GM19463 (cell line): ENCODE data around the gene PPARA.

Experiments used
- ATAC-seq: cut with Tn5 transposase; IDR thresholded peaks from one replicate; pipeline ENCODE4 v1.9.1; 2021; ENCODE audit warnings: mild to moderate bottlenecking, moderate library complexity; ENCODE audit not compliant: unreplicated experiment

The PPARA gene

DNA sequence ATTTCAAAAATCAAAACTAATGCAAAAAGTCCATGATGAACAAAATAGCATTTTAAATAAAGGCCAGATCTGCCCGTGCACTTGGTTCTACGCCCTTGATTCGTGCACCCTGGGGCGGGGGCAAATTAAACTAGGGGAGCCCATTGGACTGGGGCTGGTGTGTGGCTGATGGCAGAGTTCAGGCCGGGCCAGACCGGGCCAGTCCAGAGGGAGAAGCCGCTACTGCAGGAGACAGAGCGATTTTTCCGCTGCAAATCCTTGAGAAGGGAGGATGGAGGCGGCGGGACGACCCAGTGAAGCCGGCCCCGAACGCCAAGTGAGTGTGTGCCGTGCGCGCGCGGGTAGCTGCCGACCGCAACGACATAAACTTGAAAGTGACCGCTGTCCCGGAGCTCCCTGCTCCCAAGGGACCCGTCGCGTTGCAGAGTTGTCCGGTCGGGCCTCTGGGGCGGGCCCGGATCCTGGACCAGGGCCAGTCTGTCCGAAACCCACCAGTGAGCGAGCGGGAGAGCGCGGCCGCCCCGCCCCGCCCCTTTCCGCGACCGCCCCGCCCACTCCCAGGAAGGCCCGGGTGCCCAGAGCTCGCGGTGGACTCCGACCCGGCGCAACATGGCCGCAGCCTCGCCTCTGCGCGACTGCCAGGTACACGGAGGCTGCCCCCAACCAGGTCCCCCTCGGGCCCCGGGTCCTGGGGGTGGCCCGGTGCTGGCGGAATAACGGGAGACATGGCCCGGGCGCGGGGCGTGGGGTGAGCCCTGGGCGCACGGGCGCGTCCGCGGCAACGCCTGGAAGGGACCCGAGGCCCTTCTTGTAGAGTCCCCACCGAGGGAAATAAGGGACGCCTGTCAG is 117.3 kb downstream of the PPARA start, which contains the start of gene TTC38:
TTC38 (plus strand) TSS at position 578 of the 849 bp plus-strand sequence; CDS start at position 610, 32 bp downstream.
- ATAC-seq = peak; percentile 89

DNA sequence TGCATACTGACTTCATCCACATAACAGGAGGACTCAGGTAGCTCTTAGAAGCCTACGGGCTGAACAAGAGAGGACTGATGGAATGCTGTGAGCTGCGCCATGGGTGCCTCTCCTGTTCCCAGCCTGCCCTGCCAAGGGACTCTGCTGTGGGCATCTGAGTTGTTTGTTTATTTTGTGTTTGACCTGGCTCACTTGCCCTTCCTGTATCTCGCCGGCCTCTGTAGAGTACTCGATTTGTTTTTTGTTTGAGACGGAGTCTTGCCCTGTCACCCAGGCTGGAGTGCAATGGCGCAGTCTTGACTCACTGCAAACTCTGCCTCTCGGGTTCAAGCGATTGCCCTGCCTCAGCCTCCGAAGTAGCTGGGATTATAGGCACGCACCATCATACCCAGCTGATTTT is 119.2 kb downstream of the PPARA start:
- ATAC-seq = no peak

DNA sequence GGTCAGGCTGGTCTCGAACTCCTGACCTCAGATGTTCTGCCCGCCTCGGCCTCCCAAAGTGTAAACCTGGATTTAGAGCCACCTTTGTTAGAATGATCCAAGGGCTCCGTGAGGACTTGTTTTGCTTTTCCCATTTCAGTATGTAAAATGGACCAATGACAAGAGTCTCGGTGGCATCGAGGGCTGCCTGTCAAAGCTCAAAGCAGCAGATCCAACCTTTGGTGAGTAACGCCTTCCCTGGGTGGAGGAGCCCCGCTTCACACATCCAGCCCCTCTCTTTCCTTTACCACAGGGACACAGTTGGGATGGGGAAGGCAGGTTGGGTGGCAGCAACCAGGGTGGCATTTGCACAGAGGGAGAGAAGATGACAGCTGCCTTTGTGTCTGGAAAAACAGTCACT is 121.9 kb downstream of the PPARA start:
- no peak for ATAC-seq

GRCh38 chr22:46272762-46273431 is 122.6 kb downstream of the PPARA start:
- no peak for ATAC-seq

GRCh38 chr22:46273432-46274148 is 123.3 kb downstream of the PPARA start:
- ATAC-seq = no peak

DNA sequence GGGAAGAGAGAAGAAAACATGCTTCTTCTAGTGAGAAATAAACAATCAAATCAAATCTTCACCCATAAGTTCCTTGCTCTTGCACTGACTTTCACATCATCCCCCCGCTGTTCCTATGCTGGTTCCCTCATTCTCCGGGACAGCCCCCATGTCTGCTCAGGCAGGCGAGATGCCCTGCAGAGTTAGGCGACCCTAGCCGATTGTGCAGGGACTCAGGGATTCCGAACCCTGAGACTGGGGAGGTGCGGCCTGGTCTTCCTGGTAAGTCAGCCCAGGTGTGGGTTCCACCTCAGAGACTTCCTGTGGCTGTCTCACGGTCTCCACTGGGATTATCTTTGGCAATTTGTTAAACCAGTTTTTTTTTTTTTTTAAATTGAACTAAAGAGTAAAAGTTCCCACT is 124.1 kb downstream of the PPARA start:
- ATAC-seq = no peak

DNA sequence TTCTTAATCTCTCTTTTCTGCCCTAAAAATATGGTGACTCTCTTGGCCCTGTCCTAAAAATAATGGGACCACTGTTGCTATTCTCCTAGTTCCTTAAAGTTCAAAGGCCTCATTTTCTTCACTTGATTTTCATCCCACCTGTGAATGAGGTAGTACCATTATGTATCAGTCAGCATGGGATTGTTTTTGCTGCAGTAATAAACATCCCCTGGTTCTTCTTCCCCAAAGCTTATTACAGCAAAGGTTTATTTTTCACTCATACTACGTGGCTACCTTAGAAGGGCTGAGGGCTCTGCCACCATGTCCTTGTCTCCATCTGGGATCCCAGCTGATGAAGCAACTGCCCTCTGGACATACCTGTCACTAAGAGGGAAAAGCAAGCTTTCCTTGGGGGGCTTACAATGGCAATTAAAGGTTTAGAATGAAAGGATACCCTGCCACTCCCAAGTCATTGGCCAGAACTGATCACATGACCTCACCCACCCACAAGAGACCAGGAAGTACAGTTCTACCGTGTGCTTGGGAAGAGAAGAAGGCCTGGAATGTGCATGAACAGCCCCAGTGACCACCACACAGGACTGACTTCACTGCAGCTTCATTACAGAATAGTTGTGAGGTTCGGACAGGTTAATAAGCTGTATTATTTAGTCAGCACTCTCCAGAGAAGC is 125.3 kb downstream of the PPARA start:
- no peak for ATAC-seq

GRCh38 chr22:46276563-46276962 is 126.2 kb downstream of the PPARA start:
- ATAC-seq = no peak

- no peak for ATAC-seq
These were observed 128.6 kb downstream of the PPARA start for GRCh38 chr22:46278656-46279645.

DNA sequence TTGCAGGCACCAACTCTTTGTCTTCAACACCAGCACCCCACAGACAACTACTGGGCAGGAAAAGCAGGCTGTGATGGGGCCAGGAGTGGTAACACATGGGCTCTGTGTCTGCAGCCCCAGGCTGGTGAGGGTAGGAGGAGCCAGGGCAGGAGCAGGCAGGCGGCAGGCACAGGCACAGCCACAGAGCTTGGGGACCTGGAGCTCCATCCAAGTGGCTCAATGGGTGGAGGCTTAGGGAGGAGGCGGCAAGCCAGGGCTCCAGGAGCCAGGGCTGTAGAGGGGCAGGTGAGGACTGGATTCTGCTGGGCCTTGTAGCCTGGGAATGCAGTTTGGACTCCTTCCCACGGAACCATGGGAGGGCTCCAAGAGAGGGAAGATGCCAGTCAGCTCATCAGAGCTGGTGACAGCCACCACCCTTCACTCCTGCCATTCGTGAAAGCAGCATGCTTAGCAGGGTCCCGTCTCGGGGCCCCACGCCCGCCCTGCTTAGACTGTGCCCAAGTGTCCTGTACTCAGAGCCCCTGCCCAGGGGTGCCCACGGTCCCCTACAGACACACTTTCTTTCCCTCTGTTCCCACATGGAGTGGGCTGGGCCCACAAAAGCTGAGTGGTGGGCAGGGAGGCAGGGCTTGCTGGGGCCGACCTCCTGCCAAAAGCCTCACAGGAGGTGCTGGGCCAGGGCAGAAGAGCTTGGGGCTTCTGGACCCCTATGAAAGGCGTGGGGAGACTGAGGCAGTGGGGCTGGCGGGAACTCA is 129.9 kb downstream of the PPARA start:
- no peak for ATAC-seq

DNA sequence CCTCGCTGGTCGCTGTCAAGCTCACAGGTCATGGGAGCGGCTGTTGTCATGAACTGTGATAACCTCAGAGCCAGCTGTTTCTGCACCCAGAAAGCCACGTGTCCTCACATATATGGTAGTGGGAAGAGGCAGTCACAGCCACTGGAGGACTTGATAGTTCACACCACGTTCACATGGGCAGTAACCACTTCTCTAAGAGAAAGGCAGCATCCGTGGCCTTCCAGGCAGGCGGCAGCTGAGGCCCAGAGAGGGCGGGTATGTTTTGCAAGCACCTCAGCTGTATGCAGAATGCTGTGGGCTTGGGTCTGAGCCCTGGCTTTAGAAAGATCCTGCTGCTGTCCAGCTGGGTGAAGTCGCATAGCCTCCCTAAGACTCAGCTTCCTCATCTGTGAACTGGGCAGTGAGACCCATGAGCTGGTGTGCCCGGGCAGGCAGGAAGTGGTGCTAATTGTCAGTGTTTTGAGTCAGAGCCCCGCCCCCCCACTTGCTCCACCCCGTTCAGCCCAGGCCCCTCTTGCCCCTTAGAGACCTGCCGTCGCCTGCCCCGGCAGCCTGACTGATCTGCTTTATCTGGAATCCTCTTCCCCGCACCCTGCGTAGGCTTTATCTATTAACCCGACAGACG is 130.8 kb downstream of the PPARA start:
- no peak for ATAC-seq

DNA sequence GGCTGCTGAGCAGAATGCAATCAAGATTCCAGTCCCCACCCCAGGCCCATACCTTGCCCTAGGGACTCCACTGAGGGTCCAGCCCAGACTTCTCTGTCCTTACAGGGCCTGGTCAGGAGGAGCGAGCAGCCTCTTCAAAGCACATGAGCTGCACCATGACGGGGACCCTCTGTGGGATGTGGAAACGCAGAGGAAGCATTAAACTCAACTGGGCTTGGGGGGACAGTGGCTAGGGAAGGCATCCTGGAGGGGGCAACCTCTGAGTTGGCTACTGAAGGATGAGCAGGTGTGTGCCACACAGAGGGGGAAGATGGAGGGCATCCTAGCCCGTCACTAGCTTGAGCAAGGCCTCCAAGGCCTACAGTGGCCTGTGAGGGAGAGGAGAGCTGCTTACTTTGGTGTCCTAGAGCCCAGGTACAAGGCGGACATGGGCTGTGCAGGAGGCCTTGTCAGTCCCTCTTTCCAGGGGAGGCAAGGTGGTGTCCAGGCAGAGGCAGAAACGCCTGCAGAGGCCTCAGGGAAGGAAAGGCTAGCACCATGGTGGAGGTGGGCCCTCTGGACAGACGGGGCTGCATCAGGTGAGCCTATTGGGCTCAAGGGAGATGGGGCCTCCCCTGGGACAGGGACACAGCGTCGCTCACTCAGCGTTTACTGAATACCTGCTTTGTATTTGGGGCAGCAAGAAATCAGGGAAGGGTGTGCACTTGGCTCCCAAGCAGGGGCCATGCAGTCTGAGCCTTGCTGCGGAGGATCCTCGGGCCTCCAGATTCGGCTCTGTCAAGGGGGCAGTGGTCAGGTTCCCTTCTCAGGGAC is 131.7 kb downstream of the PPARA start:
- ATAC-seq = no peak

DNA sequence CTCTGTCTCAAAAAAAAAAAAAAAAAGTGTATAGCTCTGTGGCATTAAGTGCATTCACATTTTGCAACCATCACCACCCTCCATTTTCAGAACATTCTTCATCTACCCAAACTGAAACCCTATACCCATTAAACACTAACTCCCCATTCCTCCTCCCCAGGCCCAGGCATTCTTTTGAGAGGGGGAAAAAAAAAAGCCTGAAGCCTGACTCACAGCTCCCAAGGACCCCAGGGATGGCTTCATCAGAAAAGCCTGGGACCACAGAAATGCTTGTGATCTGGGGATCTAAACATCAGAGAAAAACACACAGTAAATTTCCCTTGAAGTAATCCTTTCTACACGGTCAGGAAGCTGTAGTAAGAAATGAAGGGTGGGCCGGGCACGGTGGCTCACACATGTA is 135.7 kb downstream of the PPARA start:
- ATAC-seq = no peak

DNA sequence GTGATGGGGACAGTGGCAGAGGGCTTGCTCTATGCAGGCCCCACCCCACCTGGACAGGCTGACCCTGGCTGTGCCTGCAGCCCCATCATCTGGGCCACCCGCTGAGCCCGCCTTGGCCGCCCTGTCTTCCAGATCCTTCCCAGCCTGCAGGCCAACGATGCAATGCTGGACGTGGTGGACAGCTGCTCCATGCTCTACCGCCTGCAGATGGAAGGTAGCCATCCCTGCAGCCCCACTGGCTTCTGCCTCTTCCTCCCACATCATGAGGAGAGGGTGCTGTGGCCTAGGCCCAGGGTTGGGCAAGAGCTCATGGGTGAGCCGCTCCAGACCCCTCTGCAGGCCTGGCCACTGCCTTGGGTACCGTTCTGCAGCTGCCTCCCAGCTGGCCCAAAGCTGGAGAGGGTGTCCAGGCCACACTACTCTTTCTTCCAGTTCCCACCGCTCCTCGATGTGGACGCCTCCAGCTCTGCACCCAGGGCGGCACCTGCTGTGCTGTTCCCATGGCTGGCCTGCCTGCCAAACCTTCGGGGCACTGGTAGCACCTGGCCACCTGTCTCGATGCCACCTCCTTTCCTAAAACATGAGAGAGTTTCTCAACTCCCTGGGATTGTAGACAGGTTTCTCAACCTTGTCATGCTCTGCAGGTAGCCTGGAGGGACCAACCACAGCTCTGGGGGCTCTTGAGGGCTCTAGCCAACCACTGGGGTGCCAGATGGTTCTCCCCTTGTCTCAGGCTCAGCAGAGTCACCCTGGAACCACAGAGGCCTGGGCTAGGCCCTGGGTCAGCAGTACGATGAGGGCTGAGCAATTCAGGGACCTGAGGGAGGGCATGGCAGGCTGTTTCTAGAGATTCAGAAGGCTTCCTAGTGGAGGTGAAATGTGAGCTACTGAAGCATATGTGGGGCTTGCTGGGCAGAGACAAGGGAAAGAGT is 136.9 kb downstream of the PPARA start:
- no peak for ATAC-seq

DNA sequence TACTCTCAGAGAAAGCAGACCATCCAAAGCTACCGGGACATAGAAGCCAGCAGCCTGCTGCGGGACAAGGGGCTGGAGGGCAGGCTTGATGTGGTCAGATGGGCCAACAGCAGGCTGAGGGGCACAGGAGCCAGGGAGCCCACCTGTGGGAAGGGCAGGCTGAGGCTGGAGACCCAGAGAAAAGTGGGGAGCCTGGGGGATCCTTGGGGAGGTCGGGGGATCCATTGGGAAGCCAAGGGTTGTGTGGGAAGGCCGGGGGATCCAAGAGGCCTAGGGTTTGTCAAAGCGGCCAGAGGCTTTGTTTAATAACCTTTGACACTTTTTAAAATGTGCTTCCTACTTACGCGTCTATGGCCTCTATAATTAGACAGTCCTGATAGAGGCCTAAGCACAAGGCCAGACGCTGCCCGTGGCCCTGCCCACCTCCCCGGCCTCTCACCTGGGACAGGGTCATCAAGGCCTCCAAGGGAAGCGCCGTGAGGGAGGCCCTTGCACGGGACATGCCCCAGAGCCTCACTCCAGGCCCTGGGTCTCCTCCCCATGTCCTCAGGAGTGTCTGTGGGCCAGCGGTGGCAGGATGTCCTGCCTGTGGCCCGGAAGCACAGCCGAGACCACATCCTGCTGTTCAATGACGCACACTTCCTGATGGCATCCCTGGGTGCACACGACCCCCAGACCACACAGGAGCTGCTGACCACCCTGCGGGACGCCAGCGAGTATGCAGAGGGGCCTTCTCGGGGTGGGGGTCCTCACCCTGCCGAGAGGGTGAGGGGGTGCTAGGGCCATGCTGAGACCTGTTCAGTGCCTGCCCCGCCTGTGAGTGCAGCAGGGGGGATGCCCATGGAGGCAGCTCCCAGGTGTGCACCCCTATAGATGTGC is 137.8 kb downstream of the PPARA start:
- peak; percentile 76 for ATAC-seq

- no peak for ATAC-seq
These were observed 138.5 kb downstream of the PPARA start for GRCh38 chr22:46288846-46289243.
